ENCODE results near the gene GUCY2C.

The GUCY2C gene

DNA sequence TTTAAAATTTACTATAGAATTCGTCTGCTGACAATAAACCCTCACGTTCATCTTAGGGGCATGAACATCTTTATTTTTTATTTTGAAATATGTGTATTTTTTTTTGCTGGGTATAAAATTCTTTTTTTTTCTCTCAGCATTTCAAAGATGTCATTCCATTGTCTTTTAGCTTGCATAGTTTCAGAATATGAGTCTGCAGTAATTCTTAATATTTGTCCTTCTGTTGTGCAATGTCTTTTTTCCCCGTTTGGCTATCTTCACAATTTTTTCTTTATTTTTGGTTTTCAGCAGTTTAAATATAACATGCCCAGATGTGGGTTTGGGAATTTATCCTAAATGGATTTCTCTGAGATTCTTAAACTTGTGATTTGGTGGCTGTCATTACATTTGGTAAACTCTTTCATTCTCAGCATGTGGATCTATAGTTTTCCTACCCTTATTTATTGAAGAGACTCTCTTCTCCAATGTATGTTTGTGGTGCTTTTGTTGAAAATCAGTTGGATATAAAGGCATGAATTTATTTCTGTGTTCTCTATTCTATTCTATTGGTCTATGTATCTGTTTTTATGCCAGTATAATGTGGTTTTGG is 90.9 kb downstream of the GUCY2C start:
- no peaks in the 10 kb centered on the region for H3K27me3 ChIP-seq (ENCODE audit: insufficient read depth, poor library complexity, severe bottlenecking)
- ATAC-seq (ENCODE audit: low read depth) = no peak
- H3K36me3 ChIP-seq (ENCODE audit: low read depth) = no peaks in the 10 kb centered on the region
- no peak overlapping the region for H3K27ac ChIP-seq (ENCODE audit: poor library complexity, severe bottlenecking)
- H3K4me1 ChIP-seq (ENCODE audit: insufficient read depth, poor library complexity, severe bottlenecking) = no peaks in the 10 kb centered on the region
- H3K4me3 ChIP-seq (ENCODE audit: severe bottlenecking) = no peak overlapping the region
- DNase-seq (ENCODE audit: low spot score) = no peak
- no peaks in the 10 kb centered on the region for H3K9me3 ChIP-seq (ENCODE audit: severe bottlenecking)
- TF ChIP-seq, protein P1, sequence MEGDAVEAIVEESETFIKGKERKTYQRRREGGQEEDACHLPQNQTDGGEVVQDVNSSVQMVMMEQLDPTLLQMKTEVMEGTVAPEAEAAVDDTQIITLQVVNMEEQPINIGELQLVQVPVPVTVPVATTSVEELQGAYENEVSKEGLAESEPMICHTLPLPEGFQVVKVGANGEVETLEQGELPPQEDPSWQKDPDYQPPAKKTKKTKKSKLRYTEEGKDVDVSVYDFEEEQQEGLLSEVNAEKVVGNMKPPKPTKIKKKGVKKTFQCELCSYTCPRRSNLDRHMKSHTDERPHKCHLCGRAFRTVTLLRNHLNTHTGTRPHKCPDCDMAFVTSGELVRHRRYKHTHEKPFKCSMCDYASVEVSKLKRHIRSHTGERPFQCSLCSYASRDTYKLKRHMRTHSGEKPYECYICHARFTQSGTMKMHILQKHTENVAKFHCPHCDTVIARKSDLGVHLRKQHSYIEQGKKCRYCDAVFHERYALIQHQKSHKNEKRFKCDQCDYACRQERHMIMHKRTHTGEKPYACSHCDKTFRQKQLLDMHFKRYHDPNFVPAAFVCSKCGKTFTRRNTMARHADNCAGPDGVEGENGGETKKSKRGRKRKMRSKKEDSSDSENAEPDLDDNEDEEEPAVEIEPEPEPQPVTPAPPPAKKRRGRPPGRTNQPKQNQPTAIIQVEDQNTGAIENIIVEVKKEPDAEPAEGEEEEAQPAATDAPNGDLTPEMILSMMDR (IDR thresholded peaks at IDR 0.05; ENCODE audit: poor library complexity, severe bottlenecking) = no peak

DNA sequence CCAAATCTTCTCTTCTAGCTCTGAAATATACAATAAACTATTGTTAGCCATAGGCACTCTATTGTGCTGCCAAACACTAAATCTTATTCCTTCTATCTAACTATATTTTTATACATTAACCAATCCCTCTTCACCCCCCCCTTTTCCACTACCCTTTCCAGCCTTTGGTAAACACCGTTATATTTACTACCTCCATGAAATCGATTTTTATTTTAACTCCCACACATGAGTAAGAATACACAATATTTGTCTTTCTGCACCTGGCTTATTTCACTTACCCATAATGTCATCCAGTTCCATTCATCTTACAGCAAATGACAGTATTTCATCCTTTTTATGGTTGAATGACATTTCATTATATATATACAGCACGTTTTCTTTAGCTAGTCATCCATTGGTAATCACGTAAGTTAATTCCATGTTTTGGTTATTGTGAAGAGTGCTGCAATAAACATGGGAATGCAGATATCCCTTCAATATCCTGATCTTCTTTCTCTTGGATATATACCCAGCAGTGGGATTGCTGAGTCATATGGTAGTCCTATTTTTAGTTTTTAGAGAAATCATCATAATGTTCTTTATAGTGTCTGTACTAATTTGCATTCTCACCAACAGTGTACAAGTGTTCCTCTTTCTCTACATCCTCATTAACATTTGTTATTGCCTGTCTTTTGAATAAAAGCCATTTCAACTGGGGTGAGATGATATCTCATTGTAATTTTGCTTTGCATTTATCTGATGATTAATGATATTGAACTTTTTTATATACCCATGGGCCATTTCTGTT is 94.5 kb downstream of the GUCY2C start:
- ATAC-seq (ENCODE audit: low read depth) = no peak
- Histone ChIP-seq H3K27ac (ENCODE audit: poor library complexity, severe bottlenecking) (no peak overlapping the region), H3K4me1 (ENCODE audit: insufficient read depth, poor library complexity, severe bottlenecking) (no peaks in the 10 kb centered on the region), H3K9me3 (ENCODE audit: severe bottlenecking) (no peaks in the 10 kb centered on the region), H3K4me3 (ENCODE audit: severe bottlenecking) (no peak overlapping the region), H3K27me3 (ENCODE audit: insufficient read depth, poor library complexity, severe bottlenecking) (no peaks in the 10 kb centered on the region), H3K36me3 (ENCODE audit: low read depth) (no peaks in the 10 kb centered on the region)
- DNase-seq (ENCODE audit: low spot score) = no peak
- TF ChIP-seq, protein P1 (IDR thresholded peaks at IDR 0.05; ENCODE audit: poor library complexity, severe bottlenecking) = no peak

DNA sequence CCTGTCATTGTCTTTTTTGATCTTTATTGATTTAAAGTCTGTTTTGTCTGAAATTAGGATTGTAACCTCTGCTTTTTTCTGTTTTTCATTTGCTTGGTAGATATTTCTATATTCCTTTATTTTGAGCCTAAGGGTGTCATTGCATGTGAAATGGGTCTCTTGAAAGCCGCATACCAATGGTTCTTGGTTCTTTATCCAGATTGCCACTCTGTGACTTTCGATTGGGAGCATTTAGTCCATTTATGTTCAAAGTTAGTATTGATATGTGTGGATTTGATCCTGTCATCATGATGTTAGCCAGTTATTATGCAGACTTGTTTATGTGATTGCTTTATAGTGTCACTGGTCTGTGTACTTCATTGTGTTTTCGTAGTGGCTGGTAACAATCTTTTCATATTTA is 98.9 kb downstream of the GUCY2C start:
- Histone ChIP-seq H3K4me3 (ENCODE audit: severe bottlenecking) (no peak overlapping the region), H3K27ac (ENCODE audit: poor library complexity, severe bottlenecking) (no peak overlapping the region), H3K9me3 (ENCODE audit: severe bottlenecking) (no peaks in the 10 kb centered on the region), H3K27me3 (ENCODE audit: insufficient read depth, poor library complexity, severe bottlenecking) (no peaks in the 10 kb centered on the region), H3K36me3 (ENCODE audit: low read depth) (no peaks in the 10 kb centered on the region), H3K4me1 (ENCODE audit: insufficient read depth, poor library complexity, severe bottlenecking) (no peaks in the 10 kb centered on the region)
- DNase-seq (ENCODE audit: low spot score) = no peak
- TF ChIP-seq, protein P1 (IDR thresholded peaks at IDR 0.05; ENCODE audit: poor library complexity, severe bottlenecking) = no peak
- ATAC-seq (ENCODE audit: low read depth) = no peak

DNA sequence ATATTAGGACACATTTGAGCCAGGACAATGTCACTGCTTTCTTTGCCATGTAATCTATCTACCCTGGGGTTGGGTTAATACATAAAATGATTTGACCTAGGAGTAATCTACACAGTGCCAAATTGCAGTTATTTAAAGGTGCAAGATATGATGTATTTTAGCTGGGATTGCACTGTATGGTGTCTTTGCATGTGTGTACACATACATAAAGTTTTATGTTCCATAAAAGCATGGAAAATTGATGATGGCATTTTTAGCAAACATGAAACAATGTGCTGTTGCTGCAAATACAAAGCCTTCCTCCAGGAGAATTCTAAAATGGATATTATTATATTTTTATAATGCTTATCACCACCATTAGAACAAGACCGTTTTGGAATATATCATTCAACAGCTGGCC is 104.7 kb downstream of the GUCY2C start:
- TF ChIP-seq, protein P1 (IDR thresholded peaks at IDR 0.05; ENCODE audit: poor library complexity, severe bottlenecking) = no peak
- Histone ChIP-seq H3K4me1 (ENCODE audit: insufficient read depth, poor library complexity, severe bottlenecking) (no peaks in the 10 kb centered on the region), H3K36me3 (ENCODE audit: low read depth) (no peaks in the 10 kb centered on the region), H3K4me3 (ENCODE audit: severe bottlenecking) (no peak overlapping the region), H3K27ac (ENCODE audit: poor library complexity, severe bottlenecking) (no peak overlapping the region), H3K9me3 (ENCODE audit: severe bottlenecking) (no peaks in the 10 kb centered on the region), H3K27me3 (ENCODE audit: insufficient read depth, poor library complexity, severe bottlenecking) (no peaks in the 10 kb centered on the region)
- ATAC-seq (ENCODE audit: low read depth) (no peak), DNase-seq (ENCODE audit: low spot score) (no peak)
